C4-2B (cell line): Measurements from ENCODE around the gene DOCK10.

Experiments
- ZFX ChIP-seq: fragments of 450-650 bp; IDR thresholded peaks from 2 replicates; pipeline ENCODE4 v1.6.1; 2017
- TF ChIP-seq, protein P1 (sequence below): fragments of 450-650 bp; conservative IDR thresholded peaks from 2 replicates; pipeline ENCODE4 v1.5.1; 2017; ENCODE audit warnings: mild to moderate bottlenecking

GRCh38 chr2:225036431-225036830, 5.8 kb downstream of the DOCK10 start:
- TF ChIP-seq, protein P1, sequence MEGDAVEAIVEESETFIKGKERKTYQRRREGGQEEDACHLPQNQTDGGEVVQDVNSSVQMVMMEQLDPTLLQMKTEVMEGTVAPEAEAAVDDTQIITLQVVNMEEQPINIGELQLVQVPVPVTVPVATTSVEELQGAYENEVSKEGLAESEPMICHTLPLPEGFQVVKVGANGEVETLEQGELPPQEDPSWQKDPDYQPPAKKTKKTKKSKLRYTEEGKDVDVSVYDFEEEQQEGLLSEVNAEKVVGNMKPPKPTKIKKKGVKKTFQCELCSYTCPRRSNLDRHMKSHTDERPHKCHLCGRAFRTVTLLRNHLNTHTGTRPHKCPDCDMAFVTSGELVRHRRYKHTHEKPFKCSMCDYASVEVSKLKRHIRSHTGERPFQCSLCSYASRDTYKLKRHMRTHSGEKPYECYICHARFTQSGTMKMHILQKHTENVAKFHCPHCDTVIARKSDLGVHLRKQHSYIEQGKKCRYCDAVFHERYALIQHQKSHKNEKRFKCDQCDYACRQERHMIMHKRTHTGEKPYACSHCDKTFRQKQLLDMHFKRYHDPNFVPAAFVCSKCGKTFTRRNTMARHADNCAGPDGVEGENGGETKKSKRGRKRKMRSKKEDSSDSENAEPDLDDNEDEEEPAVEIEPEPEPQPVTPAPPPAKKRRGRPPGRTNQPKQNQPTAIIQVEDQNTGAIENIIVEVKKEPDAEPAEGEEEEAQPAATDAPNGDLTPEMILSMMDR, result no peak
- no peak for TF ChIP-seq ZFX
